GM11168 (cell line): ENCODE data around the gene WASF3.

Experiments
- in situ Hi-C: fragments of 300-500 bp; cut with MboI; formaldehyde crosslinking; loops from one replicate; pipeline ENCODE4 v1.12.0; 2022; ENCODE audit warnings: low sequenced_read_pairs; ENCODE audit not compliant: unreplicated experiment

The WASF3 gene, protein sequence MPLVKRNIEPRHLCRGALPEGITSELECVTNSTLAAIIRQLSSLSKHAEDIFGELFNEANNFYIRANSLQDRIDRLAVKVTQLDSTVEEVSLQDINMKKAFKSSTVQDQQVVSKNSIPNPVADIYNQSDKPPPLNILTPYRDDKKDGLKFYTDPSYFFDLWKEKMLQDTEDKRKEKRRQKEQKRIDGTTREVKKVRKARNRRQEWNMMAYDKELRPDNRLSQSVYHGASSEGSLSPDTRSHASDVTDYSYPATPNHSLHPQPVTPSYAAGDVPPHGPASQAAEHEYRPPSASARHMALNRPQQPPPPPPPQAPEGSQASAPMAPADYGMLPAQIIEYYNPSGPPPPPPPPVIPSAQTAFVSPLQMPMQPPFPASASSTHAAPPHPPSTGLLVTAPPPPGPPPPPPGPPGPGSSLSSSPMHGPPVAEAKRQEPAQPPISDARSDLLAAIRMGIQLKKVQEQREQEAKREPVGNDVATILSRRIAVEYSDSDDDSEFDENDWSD

DNA sequence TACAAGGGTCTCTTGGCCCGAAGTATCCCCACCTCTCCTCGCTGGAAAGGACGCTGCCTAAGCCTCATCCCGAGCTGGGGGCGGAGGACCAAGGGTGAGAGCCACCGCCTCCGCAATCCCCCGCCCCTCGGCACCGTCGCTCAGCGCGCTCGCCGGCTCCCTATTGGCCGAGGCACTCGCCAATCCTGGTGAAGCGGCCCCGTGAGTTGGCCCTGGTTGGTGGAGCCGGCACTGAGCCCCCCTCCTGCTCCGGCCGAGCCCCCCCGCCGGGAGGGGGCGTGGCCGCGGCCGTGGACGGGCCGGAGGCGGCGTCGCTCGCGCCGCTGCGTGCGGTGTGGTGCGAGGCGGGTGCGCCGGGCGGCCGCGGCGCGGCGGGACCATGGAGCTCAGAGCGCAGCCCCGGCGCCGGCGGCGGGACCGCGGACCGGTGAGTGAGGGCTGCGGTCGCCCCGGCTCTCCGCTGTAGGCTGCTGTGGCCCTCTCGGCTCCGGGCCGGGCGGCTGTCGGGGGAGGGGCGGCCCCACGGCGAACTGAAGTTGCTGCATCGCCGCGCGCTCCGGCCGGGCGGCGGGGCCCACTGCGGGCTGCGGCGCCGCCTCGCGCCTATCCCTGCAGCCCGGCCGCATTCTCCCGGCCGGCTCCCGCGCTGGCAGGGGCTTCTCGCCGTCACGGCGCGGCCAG is at the start of gene WASF3:
Gene WASF3, plus strand, starts transcription at position 291 of the 681 bp plus-strand sequence. CDS start 84,588 bp downstream, outside the sequence.
- in situ Hi-C loops, result no loop called here

- in situ Hi-C loops, result no loop called here
Measured at GRCh38 chr13:26508885-26509284, 48.6 kb upstream of the WASF3 start.

DNA sequence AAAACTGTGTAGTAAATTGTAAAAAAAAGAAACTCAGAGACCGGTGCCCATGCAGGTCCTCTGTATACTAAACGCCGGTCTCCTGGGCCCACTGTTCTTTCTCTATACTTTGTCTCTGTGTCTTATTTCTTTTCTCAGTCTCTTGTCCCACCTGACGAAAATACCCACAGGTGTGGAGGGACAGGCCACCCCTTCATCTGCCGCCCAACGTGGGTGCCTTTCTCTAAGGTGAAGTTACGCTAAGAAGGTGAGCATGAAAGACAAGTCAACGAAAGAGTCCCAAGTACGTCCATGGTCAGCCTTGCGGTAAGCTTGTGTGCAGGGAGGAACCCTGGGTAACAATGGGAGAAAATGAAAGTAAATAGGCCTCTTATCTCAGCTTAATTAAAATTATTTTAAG is 48.0 kb upstream of the WASF3 start:
- in situ Hi-C loops, result no loop called here

DNA sequence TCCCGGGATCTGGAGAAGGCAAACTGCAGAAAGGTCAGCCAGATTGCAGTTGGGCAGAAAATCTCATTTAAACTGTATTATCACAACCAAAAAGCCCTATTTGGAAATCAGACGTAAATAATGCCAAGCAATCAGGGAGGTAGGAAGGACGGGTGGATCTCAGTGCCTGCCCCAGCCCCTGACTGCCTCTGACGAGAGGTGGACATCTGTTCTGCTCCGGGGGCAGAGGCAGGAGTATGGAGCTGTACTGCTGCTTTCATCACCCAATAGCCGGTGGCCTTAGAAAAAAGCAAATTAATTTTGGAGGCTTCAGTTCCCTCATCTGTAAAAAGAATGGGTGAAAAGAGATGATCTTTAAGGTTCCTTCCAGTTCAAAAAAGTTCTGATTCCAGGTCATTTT is 43.6 kb upstream of the WASF3 start:
- in situ Hi-C loops, result no loop called here

GRCh38 chr13:26515721-26516120 is 41.8 kb upstream of the WASF3 start:
- in situ Hi-C loops, result no loop called here

DNA sequence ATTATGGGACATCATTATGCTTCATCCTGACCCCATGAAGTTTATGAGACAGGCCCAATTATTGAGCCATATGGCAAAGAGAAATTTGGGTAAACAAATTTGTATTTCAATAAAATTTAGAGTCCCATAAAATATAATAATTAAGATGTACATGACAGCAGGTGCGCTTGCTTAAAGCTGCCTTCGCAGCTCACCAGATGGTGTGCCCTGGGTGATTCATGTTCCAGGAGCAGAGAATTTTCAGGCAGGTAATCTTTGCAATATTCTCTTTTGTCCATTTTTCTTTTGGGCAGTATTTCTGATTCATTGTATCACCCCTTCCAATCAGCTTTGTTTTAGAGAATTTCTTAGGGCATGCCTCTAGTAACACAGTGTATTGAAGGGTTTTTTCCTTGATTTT is 39.5 kb upstream of the WASF3 start:
- in situ Hi-C loops, result no loop called here

GRCh38 chr13:26518451-26518959 is 39.0 kb upstream of the WASF3 start:
- in situ Hi-C loops, result no loop called here

GRCh38 chr13:26522571-26522970 is 34.9 kb upstream of the WASF3 start:
- in situ Hi-C loops, result no loop called here

GRCh38 chr13:26523007-26523406 is 34.5 kb upstream of the WASF3 start:
- in situ Hi-C loops, result no loop called here

- in situ Hi-C loops, result no loop called here
Measured at GRCh38 chr13:26525528-26525927, 32.0 kb upstream of the WASF3 start.

- in situ Hi-C loops, result no loop called here
Measured at GRCh38 chr13:26526702-26527216, 30.7 kb upstream of the WASF3 start.

DNA sequence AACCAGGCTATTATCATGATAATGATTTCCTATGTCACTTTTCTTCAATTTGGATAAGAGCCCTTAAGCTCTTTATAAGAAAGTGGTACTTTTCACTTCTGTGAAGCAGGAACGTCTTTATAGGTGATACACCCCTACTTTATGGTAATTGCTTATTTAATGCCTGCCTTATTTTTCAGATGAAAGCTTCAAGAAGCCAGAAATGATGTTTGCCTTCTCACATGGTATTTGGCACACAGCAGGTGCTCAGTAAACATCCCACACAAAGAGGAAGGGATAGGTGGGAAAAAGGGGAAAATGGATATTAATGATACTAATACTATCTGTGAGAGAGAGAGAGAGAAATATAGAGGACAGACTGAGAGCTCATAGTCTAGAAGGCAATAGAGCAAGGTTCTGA is 29.0 kb upstream of the WASF3 start:
- in situ Hi-C loops, result no loop called here

- in situ Hi-C loops, result no loop called here
Measured at GRCh38 chr13:26529441-26529840, 28.0 kb upstream of the WASF3 start.

DNA sequence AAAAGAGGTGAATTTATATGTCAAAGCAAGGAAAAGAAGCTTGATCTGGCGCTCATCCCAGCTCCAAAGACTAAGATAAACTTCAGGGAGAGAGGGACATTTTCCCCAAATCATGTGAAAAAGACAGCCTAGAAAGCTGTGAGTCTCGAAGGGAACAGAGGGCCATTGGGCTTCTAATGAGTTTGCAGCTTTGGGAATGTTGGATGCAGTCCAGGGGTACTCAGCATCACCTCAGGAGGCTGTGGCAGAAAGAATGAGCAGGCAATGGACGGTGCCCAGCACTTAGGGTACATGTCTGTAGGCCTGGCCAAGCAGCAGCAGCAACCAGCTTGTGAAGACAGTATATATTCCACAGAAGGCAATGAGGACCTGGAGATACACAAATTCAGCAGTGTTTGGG is 25.7 kb upstream of the WASF3 start:
- in situ Hi-C loops, result no loop called here

GRCh38 chr13:26534036-26534726 is 23.3 kb upstream of the WASF3 start:
- in situ Hi-C loops, result no loop called here

DNA sequence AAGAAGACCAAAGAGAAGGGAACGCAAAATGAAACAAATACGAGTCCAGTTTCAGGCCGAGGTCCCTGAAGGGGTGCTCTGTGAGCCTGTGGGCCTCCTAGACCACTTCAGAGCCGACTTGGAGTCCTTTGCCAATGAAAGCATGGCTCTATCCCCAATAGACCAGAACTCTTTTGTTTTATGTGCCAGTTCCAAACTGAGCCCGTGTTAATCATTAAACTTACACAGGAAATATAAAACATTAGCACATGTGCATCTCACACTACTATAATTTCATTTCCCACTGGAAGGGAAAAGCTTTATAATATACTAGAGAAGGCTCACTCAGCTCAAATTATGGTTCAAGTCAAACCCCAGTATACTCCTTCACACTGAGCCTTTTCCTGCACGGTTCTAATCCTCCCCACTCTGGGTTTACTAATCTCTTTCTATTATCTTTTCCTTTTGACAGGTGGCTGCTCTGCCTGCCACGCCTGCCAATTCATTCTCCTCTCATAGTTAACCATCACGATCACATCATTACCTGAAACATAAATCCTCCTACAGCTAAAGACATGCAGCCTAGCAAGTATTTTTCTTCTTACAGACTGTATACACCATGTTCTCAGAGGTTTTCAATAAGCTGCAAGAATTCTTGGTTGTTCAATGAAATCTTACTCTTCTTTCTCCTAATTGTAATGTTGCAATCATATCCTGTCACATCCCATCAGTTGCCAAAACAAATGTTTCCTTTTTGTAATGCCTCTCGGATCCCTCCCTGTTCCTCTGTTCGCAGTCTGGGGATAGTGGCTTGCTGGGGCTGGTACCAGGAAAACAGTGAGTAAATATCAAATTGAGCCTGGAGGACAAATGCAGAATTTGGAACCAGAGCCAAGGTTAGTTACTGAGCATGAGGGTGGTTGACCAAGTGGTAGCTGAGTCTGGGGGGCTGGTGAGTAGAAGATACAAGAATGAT is 18.8 kb upstream of the WASF3 start:
- in situ Hi-C loops, result no loop called here

DNA sequence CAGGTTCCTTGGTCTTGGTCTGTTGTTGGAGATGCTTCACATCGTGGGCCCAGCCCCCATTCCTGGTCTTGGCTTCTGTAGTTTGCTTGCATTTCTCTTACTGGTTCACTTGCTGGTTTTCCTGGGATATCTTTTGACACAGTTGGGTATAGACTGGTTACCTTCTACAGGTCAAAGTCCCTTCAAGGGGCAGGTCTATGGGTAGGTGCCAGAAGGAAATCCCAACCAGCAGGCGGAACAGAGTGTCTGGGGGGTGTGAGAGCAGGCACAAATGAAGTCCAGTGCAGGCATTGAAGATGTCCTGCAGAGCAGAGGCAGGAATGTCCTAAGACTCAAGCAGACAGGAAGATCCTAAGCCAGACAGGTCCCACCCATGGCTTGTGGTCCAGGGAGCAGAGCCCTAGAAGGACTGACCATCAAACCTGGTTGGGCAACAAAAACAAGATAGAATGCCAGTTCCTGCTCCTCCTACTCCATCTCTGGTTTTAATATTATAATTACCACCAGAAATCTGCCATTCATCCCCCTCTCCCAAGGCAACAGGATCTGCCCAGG is 17.7 kb upstream of the WASF3 start:
- in situ Hi-C loops, result no loop called here

GRCh38 chr13:26540334-26540733 is 17.1 kb upstream of the WASF3 start:
- in situ Hi-C loops, result no loop called here

GRCh38 chr13:26541041-26541440 is 16.4 kb upstream of the WASF3 start:
- in situ Hi-C loops, result no loop called here
